ENCODE results near the gene BMP6. TPM values are rescaled to one million over a fixed set of nuclear protein-coding genes. Genes with fewer than 3 reads are reported as not detected.

BMP6 gene
- total and polyA plus RNA-seq, 2 of the 4 experiments (the other 2 are of a cell fraction): 0.18 to 0.19 TPM

DNA sequence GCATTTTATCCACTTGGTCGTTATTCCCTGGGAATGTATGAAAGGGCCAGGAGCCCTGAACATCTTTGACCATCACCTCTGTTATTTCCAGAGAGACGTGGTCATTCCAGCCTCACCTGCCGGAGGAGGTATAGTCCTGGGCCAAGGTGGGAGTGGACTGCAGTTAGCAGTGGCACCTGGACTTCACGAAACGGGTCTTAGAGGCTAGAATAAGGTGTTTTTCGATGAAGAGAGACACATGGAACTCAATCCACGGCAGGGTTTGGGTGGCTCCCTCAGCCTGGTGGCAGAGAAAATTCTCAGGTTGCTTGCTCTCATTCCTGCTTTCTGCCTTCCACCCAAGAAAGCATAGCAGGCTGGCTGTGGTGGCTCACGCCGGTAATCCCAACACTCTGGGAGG lies 48.0 kb downstream of the BMP6 start:
- no CpG with 5 or more reads among the region's 9 CpGs for WGBS, 2 experiments (ENCODE audit: extremely low coverage in 2 of 2, insufficient read length in 1 of 2)
- Histone ChIP-seq H4K8ac (ENCODE audit: low read depth in 2 of 2, low read length in 2 of 2) (no peak overlapping the region), H2BK20ac (ENCODE audit: low read depth, low read length) (no peak overlapping the region), H3K4me3 (ENCODE audit: insufficient read depth, low read depth, low read length) (no peak overlapping the region), H3K23ac (ENCODE audit: low read depth, low read length) (no peak overlapping the region), H3K9me3 (ENCODE audit: control insufficient read depth, insufficient read depth, low read length) (no peaks in the 10 kb centered on the region), H2AK9ac (replicated peaks; ENCODE audit: low read depth, low read length, poor library complexity) (no peak overlapping the region), H3K4me2 (ENCODE audit: low read depth, low read length) (no peak overlapping the region), H3K27ac (ENCODE audit: insufficient read depth, low read length) (no peak overlapping the region), H3K27me3 (ENCODE audit: control insufficient read depth, insufficient read depth, low read length) (peaks cover 17% of the 10 kb centered on the region), H3K79me1 (ENCODE audit: low read depth in 1 of 2, low read length in 2 of 2) (no peaks in the 10 kb centered on the region), H3K36me3 (ENCODE audit: control insufficient read depth, insufficient read depth, low read length) (no peaks in the 10 kb centered on the region), H2BK15ac (ENCODE audit: low read depth, low read length) (no peak overlapping the region), H3K4ac (ENCODE audit: low read depth, low read length) (no peak overlapping the region), H4K20me1 (ENCODE audit: insufficient read depth, low read length) (no peaks in the 10 kb centered on the region), H3K56ac (ENCODE audit: extremely low read depth, insufficient read depth, low read length) (no peak overlapping the region), H3K4me1 (ENCODE audit: control insufficient read depth, insufficient read depth, low read length) (peaks cover 12% of the 10 kb centered on the region), H2BK120ac (ENCODE audit: low read depth, low read length) (no peak overlapping the region), H2AFZ (replicated peaks; ENCODE audit: low read length, poor library complexity) (no peak overlapping the region), H3K9ac (ENCODE audit: low read depth, low read length) (no peak overlapping the region), H3K18ac (ENCODE audit: low read depth, low read length) (no peak overlapping the region; the same call in 1 of the 2 replicates), H2AK5ac (ENCODE audit: low read depth, low read length) (peak overlapping the region; percentile 50; the same call in 1 of the 2 replicates), H4K91ac (ENCODE audit: insufficient read depth, low read depth, low read length) (no peak overlapping the region), H2BK5ac (ENCODE audit: low read depth, low read length, poor library complexity, severe bottlenecking) (no peak overlapping the region), H3K14ac (replicated peaks; ENCODE audit: low read depth, low read length) (no peak overlapping the region), H3K9me1 (ENCODE audit: insufficient read depth, low read length) (no peaks in the 10 kb centered on the region; the same call in 1 of the 2 replicates), H4K5ac (ENCODE audit: low read depth, low read length) (no peak overlapping the region)
- POLR2A ChIA-PET (ENCODE audit: unreplicated experiment): no interaction called here
- CTCF ChIA-PET: no interaction called here
- no peak for ATAC-seq (ENCODE audit: low read depth)
- intact Hi-C loops (cut with micrococcal nuclease): no loop called here
- dilution Hi-C loops (cut with HindIII; ENCODE audit: low sequenced_read_pairs, unreplicated experiment): no loop called here
- no TSS peak for BruUV-seq (replicated peaks)
- DNase-seq: no peak
- in situ Hi-C loops (cut with MboI; ENCODE audit: low sequenced_read_pairs): no loop called here
- TF ChIP-seq RCOR1 (IDR thresholded peaks at IDR 0.05; ENCODE audit: insufficient replicate concordance, low read length) (no peak), FOS (IDR thresholded peaks at IDR 0.05; ENCODE audit: low read depth, low read length) (no peak), NFE2L2 (IDR thresholded peaks at IDR 0.05; ENCODE audit: low read depth, low read length) (no peak), RAD21 (IDR thresholded peaks at IDR 0.05; ENCODE audit: low read length) (no peak), MXI1 (IDR thresholded peaks at IDR 0.05; ENCODE audit: borderline replicate concordance, low read depth, low read length) (no peak), CHD1 (IDR thresholded peaks at IDR 0.05; ENCODE audit: low read depth, low read length) (no peak), CEBPB (IDR thresholded peaks at IDR 0.05; ENCODE audit: low read depth, low read length) (no peak), SMC3 (IDR thresholded peaks at IDR 0.05; ENCODE audit: low read depth, low read length) (no peak), MAFK (IDR thresholded peaks at IDR 0.05; ENCODE audit: low read depth, low read length) (no peak), MAZ (IDR thresholded peaks at IDR 0.05; ENCODE audit: borderline replicate concordance, low read depth, low read length) (no peak), BHLHE40 (IDR thresholded peaks at IDR 0.05; ENCODE audit: low read depth, low read length) (no peak), POLR2A (IDR thresholded peaks at IDR 0.05; ENCODE audit: low read depth, low read length) (no peak), RFX5 (IDR thresholded peaks at IDR 0.05; ENCODE audit: low read depth, low read length) (no peak)
- TF ChIP-seq, protein P1, sequence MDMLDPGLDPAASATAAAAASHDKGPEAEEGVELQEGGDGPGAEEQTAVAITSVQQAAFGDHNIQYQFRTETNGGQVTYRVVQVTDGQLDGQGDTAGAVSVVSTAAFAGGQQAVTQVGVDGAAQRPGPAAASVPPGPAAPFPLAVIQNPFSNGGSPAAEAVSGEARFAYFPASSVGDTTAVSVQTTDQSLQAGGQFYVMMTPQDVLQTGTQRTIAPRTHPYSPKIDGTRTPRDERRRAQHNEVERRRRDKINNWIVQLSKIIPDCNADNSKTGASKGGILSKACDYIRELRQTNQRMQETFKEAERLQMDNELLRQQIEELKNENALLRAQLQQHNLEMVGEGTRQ (IDR thresholded peaks at IDR 0.05; ENCODE audit: low read depth, low read length): no peak
- TF ChIP-seq, protein P2, sequence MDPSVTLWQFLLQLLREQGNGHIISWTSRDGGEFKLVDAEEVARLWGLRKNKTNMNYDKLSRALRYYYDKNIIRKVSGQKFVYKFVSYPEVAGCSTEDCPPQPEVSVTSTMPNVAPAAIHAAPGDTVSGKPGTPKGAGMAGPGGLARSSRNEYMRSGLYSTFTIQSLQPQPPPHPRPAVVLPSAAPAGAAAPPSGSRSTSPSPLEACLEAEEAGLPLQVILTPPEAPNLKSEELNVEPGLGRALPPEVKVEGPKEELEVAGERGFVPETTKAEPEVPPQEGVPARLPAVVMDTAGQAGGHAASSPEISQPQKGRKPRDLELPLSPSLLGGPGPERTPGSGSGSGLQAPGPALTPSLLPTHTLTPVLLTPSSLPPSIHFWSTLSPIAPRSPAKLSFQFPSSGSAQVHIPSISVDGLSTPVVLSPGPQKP (IDR thresholded peaks at IDR 0.05; ENCODE audit: borderline replicate concordance, low read depth, low read length): no peak
- TF ChIP-seq, protein P3, sequence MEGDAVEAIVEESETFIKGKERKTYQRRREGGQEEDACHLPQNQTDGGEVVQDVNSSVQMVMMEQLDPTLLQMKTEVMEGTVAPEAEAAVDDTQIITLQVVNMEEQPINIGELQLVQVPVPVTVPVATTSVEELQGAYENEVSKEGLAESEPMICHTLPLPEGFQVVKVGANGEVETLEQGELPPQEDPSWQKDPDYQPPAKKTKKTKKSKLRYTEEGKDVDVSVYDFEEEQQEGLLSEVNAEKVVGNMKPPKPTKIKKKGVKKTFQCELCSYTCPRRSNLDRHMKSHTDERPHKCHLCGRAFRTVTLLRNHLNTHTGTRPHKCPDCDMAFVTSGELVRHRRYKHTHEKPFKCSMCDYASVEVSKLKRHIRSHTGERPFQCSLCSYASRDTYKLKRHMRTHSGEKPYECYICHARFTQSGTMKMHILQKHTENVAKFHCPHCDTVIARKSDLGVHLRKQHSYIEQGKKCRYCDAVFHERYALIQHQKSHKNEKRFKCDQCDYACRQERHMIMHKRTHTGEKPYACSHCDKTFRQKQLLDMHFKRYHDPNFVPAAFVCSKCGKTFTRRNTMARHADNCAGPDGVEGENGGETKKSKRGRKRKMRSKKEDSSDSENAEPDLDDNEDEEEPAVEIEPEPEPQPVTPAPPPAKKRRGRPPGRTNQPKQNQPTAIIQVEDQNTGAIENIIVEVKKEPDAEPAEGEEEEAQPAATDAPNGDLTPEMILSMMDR (conservative IDR thresholded peaks at IDR 0.05; ENCODE audit: low read depth, low read length): no peak
